Activated CD4-positive, alpha-beta T cell treated with anti-CD3 and anti-CD28 coated beads for 24 hours (primary cell): ENCODE results near the gene MMD2.
"Not testable (repeated sequence)": the region's sequence is repeated elsewhere in the genome, so short reads cannot be mapped to it uniquely, and the experiment has no call there.

Experiments
- DNase-seq, 2 donors: peaks; one replicate each; pipeline ENCODE4 v3.0.0-alpha.2; 2020; ENCODE audit warnings: low read depth in 2 of 2

The MMD2 gene, protein sequence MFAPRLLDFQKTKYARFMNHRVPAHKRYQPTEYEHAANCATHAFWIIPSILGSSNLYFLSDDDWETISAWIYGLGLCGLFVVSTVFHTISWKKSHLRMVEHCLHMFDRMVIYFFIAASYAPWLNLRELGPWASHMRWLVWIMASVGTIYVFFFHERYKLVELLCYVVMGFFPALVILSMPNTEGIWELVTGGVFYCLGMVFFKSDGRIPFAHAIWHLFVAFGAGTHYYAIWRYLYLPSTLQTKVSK

GRCh38 chr7:4958477-4959301 lies at the start of gene MMD2:
TSS of gene MMD2 (minus strand) at chr7:4959187. CDS start at chr7:4959017, 170 bp downstream.
- DNase-seq, result no peak

- no peak for DNase-seq
These were observed 46.1 kb upstream of the MMD2 start for GRCh38 chr7:5005066-5005465.

GRCh38 chr7:5001911-5002310 lies 42.9 kb upstream of the MMD2 start:
- no peak for DNase-seq

- DNase-seq, result no peak
These were observed 42.0 kb upstream of the MMD2 start for GRCh38 chr7:5001003-5001402.

DNA sequence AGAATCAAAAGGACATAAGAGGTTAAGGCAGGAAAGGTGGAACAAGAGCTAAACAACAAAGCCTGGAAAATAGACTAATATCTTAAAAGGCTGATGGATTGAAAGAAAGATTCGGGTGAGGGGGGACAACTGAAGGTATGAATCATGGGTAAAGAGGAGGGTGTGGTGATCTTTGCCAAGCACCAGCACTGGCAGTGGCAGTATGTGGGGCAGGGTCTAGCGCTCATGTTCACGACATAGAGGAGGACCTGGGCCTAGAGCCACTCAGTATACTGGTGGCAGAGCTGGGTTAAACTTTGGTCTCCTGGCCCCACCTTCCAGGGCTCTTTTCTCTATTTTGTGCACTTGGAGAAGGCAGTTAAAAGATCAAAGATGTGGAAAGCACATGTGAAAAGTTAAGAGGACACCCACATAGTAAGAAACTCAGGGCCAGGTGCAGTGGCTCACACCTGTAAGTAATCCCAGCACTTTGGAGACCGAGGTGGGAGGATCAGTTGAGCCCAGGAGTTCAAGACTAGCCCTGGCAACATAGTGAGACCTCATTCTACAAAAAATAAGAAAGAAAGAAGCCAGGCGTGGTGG lies 40.5 kb upstream of the MMD2 start:
- DNase-seq, result no peak

GRCh38 chr7:4998910-4999309 lies 39.9 kb upstream of the MMD2 start:
- no peak for DNase-seq

DNA sequence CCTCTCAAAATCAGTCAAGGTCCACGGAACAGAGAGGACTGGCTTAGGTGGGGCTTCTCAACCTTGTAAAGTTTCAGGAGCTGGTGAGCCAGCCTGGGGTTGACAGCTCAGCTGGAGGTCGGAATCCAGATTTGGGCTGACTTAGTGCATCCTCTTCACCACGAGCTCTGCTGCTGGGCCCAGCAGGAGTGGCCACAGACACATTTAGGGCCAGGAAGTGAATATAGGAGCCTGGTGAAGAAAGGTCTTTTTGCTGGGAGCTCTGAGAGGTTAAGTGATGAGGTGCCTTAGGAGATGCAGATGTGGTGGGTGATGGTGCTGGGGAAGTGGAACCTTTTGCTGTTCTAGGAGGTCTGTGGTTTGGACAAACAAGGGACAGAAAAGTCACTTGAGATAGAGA lies 39.3 kb upstream of the MMD2 start:
- no peak for DNase-seq

DNA sequence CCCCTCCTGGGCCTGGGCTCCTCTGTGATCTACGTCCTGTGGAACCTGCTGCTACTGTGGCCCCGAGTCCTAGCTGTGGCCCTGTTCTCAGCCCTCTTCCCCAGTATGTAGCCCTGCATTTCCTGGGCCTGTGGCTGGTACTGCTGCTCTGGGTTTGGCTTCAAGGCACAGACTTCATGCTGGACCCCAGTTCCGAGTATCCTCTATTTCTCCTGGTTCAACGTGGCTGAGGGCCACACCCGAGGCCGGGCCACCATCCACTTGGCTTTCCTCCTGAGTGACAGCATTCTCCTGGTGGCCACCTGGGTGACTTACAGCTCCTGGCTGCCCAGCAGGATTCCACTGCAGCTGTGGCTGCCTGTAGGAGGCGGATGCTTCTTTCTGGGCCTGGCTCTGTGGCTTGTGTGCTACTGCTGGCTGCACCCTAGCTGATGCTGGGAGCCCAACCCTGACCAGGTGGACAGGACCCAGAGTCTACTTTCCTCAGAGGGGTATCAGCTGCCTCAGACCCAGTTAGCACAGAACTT lies 37.8 kb upstream of the MMD2 start:
- no peak for DNase-seq

GRCh38 chr7:4995429-4995969 lies 36.5 kb upstream of the MMD2 start:
- DNase-seq, result no peak

DNA sequence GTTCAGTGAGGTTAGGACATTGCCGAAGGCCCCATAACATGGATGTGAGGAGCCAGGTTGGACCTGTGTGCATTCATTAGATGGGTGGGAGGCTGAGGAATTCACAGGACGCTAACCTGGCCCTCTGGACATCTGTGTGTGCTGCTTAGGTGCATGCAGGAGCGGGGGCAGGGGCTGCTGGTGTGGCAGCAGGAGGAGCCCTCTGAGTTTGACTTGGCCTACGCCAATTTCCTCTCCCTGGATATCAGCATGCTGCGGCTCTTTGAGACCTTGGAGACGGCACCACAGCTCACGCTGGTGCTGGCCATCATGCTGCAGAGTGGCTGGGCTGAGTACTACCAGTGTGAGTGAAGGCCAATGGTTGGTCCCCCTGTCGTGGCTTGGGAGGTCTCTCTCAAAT lies 34.5 kb upstream of the MMD2 start:
- no peak for DNase-seq

GRCh38 chr7:4982741-4983140 lies 23.8 kb upstream of the MMD2 start:
- not testable (repeated sequence) for DNase-seq

DNA sequence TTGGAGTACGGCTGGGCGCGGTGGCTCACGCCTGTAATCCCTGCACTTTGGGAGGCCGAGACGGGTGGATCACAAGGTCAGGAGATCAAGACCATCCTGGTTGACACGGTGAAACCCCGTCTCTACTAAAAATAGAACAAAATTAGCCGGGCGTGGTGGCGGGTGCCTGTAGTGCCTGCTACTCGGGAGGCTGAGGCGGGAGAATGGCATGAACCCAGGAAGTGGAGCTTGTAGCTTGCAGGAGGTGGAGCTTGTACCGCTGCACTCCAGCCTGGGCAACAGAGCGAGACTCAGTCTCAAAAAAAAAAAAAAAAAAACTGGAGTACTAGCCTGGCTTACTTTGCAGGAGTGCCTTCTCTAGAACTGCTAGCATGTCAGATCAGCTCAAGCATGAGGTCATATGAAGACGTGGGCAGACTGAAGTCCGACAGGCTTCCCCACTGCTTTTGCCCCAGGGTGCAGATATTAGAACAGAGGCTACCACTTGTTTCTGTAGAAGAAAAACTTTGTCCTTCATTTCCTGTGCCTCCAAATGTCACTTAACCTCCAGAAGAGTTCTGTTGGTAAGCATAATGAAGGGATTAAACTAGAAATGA lies 22.4 kb upstream of the MMD2 start:
- DNase-seq, result not testable (repeated sequence)

GRCh38 chr7:4975626-4976025 lies 16.6 kb upstream of the MMD2 start:
- not testable (repeated sequence) for DNase-seq

- peak; percentile 90 to 92 for DNase-seq
These were observed 14.8 kb upstream of the MMD2 start for GRCh38 chr7:4973728-4974198.

GRCh38 chr7:4972446-4972845 lies 13.5 kb upstream of the MMD2 start:
- not testable (repeated sequence) for DNase-seq

DNA sequence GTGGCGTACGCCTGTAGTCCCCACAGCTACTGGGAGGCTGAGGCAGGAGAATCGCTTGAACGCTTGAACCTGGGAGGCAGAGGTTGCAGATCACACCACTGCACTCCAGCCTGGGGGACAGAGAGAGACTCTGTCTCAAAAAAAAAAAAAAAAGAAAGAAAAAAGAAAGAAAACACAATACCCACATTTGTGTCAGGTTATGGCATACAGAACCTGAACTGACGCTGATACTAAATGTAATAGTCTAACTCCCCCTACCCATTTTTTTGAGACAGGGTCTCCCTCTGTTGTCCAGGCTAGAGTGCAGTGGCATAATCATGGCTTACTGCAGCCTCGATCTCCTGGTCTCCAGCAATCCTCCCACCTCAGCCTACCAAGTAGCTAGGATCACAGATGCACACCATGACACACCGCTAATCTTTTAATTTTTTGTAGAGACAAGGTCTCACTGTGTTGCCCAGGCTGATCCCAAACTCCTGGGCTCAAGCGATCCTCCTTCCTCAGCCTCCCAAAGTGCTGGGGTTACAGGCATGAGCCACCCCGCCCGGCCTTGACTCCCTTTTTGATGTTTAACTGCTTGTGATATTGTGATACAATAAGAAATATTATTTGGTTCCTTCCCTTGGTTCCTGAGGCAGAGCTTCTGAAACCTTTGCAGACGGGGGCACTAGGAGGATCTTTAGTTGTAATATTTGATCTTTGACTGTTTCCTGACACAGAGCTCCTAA lies 6.5 kb upstream of the MMD2 start:
- no peak for DNase-seq

GRCh38 chr7:4964506-4964905 lies 5.5 kb upstream of the MMD2 start:
- DNase-seq, result no peak

DNA sequence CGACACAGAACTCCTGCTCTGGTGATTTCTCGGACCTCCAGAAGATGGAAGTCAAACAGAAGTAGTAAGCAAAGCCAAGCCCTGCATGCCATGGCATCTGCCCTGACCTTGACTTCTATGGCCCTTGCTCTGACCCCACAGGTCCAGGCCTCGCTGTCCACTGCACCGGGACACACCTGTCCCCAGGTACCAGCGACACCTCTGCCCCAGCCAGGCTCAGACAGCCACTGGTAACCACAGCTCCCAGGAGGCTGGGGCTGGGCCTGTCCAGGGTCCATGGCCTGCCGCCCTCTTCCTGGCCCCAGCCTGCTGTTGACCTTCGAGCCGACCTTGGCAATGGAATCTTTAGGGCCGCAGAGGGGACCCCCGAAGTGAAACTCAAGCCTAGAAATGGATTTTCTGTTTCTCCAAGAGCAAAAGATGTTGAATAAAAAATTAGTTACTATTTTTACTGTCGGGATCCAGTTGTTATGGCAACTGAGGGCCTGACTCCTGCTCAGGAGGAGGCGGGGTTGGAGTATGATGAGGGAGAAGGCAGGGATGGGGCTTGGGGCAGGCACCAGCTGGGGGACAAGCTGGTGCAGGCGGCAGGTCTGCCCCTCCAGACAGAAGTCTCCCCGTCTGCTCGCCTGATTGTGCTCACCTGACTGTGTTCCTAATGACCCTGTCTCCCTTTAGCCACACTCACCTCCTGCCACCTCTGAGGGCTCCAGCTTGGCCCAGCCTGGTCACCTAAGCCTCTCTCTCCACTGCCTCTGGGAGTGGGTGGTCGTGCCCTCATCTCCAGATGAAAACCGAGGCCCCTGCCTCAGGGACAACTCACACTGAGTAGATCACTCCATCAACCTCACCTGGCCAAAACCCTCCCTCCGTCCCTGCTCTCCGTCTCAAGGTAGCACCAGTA lies 4.1 kb upstream of the MMD2 start:
- no peak for DNase-seq

DNA sequence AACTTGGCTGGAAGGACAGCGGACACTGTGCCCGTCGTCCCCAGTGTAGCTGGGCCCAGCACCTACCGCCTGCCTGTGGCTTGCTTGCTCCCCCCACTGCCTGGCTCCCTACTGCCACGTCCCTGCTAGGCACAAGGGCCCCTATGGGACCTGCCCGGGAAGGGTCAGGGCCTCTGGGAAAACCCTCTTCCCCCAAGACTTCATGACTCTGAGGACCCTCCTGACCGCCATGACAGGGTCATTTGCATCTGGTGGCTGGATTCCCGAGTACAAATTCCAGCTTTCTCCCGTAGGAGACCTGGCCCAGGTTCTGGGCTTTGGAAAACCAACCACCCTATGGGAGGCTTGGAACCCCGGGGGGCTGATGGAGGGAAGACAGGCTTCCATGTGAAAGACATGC lies 1.4 kb upstream of the MMD2 start:
- DNase-seq, result no peak

DNA sequence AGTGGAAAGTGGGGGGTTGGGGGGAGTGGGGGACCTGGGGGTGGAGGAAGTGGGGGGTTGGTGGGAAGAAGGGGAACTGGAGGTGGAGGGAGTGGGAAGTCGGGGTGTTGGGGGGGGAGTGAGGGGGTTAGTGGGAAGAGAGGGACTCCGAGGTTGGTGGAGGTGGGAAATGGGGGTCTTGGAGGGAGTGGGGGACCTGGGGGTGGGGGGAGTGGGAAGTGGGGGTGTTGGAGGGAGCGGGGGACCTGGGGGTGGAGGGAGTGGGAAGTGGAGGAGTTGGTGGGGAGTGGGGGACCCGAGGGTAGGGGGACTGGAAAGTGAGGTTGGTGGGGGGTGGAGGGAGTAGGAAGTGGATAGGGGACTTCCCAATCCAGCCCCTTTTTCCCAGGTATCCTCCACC lies 906 bp upstream of the MMD2 start:
- no peak for DNase-seq
